Germinal center (tissue), 1 donor: ENCODE data around the gene GDF2.

ENCODE experiments used
- DNase-seq: peaks from one replicate; pipeline ENCODE4 v3.0.0; 2012; ENCODE audit warnings: mixed read lengths, low spot score

Gene GDF2

DNA sequence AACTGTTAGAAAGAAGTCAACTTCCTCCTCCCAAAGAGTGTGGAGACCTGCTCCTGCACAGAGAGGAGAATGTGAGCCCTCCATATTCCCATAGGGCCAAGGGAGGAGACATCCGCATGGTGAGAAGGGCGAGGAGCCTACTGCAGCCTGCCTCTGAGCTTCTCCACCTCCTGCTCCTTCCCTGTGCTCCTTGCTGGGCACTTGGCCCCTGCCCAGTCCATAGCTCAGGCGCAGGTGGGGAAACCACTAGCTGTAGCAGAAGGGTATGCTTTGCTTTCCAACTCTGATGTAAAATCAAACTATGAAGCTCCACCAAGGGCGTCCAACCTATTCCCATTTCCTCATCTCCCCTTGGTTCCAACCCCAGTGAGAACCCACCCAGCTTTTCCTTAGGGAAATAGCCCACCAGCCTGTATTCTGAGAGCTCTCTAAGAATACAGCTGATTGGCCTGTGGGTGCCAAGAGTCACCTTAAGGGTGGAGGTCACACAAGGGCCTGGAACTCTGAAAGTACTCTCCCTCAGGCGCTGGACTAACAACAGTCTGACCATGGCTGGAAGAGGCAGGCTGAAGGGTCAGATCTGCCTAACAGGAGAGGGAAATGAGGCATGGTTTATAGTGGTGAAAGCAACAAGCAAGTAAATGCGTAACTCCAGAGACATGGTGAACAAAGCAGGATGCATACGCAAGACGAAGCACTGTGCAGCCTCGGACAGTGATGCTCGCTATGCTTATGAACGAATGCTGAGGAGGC lies 47.9 kb downstream of the GDF2 start:
- no peak for DNase-seq

DNA sequence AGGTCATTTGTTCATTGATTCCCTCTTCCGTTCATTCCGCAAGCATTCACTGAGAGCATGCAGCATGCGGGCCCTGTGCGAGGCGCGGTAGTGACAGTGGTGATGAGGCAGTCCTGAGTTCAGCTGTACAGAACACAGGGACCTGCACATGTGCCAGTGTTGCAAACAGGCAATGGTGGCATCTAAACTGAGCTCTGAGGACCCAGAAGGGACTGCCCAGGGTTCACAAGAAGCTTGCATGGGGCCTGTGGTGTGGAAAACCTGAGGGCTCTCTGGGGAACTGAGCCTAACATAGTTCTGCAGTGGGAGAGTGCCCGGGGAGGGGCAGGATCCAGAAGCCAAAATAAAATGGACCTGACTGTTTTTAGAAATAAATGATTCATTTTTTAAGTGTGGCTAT lies 48.6 kb downstream of the GDF2 start:
- no peak for DNase-seq

DNA sequence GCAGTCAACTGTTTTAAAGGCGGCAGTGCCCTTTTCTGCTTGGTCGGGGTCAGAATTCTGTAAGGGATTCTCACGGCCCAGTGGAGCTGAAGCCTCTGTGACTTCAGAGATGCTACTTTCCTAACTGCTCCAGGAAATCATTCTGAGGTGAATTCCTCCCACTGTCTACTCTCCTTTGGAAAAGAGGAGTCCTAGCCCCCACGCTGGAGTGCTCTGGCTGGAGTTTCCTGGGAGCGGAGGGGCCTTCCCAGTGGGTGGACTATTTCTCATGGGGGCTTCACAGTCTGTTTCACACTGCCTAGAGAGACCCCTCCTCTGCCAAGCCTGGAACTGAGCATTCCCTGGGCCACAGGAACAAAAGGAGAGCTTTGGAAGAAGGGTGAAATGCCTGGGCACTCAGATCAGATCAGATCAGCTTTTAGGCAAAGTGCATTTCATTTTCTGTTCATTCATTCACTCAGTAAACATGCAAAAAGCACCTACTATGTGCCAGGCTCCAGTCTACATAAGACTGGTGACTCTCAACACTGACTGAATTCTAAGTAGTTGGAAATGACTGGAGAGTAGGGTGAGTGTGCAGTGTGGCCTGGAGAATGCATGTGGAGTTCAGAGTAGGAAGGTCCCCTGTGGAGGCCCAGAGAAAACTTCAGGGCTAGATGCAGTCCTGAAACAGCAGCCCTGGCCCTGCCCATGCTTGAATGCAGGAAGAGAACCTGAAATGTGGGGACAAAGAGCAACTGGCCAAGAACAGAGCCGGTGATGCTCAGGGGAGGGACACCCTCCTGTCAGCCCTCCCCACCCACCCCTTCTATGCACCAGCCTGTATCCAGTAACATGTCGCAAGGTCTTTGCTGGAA lies 49.6 kb downstream of the GDF2 start:
- DNase-seq, result no peak

DNA sequence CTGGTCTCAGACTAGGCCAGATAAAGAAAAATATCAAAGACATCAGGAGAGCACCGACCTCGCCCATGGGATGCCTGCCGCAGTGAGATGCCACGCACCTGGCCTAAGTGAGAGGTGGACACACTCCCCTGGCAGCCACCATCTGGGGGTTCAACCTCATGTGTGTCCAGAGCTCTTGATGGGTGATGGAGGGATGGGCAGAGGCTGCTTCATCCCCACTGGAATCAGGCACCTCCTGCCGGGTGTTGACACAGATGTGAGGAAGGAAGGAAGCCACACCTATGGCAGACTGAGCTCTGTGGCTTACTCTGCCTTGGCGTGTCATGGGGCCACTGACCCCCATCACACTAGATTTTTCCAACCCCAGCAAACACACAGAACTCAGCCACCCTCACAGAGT lies 50.5 kb downstream of the GDF2 start:
- DNase-seq, result no peak

DNA sequence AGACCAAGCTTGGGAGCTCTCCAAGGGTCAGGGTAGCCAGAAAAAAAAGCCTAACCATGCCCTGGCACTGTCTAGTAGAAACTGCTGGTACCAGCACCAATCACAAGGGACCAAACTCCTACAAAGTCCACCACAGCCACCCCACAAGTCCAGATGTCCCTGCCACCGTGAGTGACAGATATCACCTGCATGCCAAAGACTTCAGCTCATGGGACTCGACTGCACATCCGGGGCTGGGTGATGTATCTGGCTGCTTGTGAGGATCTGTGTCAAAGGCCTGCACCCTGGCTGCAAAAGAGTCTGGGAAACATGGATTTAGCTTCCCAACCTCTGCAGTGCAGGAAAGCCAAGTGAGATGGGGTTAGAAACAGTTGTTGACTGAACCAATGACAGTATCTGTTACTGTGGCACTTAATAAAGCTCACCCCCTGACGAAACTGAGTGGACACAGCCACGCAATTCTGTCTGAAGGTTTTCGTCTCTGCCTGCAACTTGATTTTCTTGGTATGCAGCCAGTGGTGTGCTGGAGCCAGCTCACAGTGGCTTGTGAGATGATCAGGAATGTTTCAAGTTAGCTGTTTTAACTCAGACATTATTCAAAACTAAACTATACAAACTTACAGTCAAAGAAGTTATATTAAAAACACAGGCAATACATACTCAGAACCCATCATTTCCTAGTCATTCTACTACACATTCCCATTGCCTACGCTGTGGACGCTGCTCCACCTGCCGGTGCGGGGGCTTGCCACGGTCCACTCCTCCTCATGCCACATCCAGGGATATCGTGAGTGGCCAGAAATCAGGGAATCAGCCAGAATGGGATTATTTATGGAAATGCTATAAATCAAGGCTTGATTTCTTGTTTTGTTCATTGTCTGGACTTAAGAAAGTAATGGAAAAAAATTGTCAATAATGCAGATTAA lies 52.6 kb downstream of the GDF2 start:
- DNase-seq, result no peak

DNA sequence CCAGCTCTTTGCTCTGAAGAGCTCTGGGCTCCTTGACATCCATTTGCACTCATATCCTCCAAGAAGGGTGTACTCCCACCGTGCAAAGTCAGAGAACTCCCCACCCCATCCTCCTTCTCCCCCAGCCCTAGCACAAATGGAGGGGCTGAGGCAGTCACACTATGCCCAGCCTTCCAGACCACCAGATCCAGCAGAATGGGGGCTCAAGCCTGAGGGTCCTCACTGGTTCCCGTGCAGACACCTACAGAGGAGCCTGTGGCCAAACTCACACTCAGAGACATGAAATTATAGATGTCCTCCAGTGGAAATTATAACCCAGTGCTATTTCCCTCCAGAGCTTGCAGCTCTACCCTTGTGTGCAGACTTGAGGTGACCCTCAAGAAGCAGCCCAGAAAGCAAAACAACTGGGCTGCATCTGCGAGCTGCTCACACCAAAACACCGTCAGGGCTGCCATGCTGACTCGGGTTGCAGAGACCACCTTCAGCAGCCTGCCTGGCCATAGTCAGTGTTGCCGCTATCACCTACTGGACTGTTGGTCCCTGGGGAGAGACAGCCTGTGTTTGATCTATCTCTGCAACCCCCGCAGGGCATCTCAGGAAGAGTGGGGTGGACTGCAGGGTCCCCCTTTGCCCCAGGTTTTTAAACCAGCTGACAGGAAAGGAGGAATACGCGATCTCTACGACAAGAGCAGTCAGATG lies 54.4 kb downstream of the GDF2 start:
- no peak for DNase-seq
